Pancreas (tissue), 10 donors: ENCODE data around the gene AFF3. TPM values are rescaled to one million over a fixed set of nuclear protein-coding genes. Genes with fewer than 3 reads are reported as not detected.
"Not testable (repeated sequence)": the region's sequence is repeated elsewhere in the genome, so short reads cannot be mapped to it uniquely, and the experiment has no call there.

ENCODE experiments used
- ATAC-seq, 4 donors: fragments of 200-7000 bp; cut with Tn5 transposase; one replicate each; pipeline versions ENCODE4 v1.8.0 to v1.9.1; 2020; ENCODE audit warnings: mild to moderate bottlenecking in 4 of 4, moderate library complexity in 4 of 4
- DNase-seq, 6 donors: peaks; one replicate each; pipeline ENCODE4 v3.0.0-alpha.2; 2020
- FAIRE-seq: peaks from 2 replicates; lab custom pipeline; 2012; peaks lifted over from hg19 to GRCh38; lab: Jason Lieb, UNC
- H3K27ac ChIP-seq, 4 donors: fragments of 200-600 bp; sonication (generic); 1 replicate in 3 of 4; 2 replicates in 1 of 4; pipeline versions ENCODE4 v1.5.0 to v1.8.0; 2020
- H3K27me3 ChIP-seq, 4 donors: fragments of 200-600 bp; one replicate each; pipeline ENCODE4 v1.8.0; 2021
- H3K36me3 ChIP-seq, 3 donors: fragments of 200-600 bp; sonication (generic) in 1 of 3; one replicate each; pipeline versions ENCODE4 v1.5.0 to v1.8.0; 2020 to 2021
- H3K4me1 ChIP-seq, 3 donors: fragments of 200-600 bp; one replicate each; pipeline ENCODE4 v1.8.0; 2021
- H3K4me3 ChIP-seq, 4 donors: fragments of 200-600 bp; sonication (generic) in 2 of 4; one replicate each; pipeline versions ENCODE4 v1.5.0 to v1.8.0; 2020 to 2021
- H3K9me3 ChIP-seq, 4 donors: fragments of 200-600 bp; one replicate each; pipeline ENCODE4 v1.8.0; 2021
- WGBS, 2 donors: extraction: QIAGEN DNeasy Blood & Tissue Kit; methylation state at CpG; one replicate each; pipeline ENCODE4 v1.1.7; 2013; 5-methylcytosine and 5-hydroxymethylcytosine counted together
- intact Hi-C, 3 donors: fragments of 100-400 bp; cut with DNase I; formaldehyde crosslinking; loops; one replicate each; pipeline versions ENCODE4 v1.11.1 to v1.14.2; 2022
- polyA plus RNA-seq, 2 donors: library from polyadenylated mRNA; stranded (reverse); fragments of 200-250 nt; gene quantifications; one replicate each; pipeline ENCODE4 v1.2.3, GENCODE V29; 2013
- total RNA-seq, 6 donors: library from RNA; stranded (reverse); fragmentation: NEBNext Ultra II Directional in 4 of 6; extraction: Animal tissue kit (Norgen Biotek cat#: 25700) in 4 of 6; gene quantifications; one replicate each; pipeline versions ENCODE4 v1.2.1 to v1.2.4, GENCODE V29; 2021 to 2023
- TF ChIP-seq, protein P1 (sequence below), 4 donors: fragments of 200-600 bp; sonication (generic) in 3 of 4; IDR thresholded peaks; one replicate each; pipeline versions ENCODE4 v1.5.0 to v1.8.0; 2021; ENCODE audit warnings: antibody characterized with exemption in 4 of 4
- donor health status: healthy with polysubstance abuse.
- donor health status: DM: no; HTN: no; CAD: no; lungs with moderate emphysema.
- donor health status: DM: no; HTN: no; CAD: no.
- donor health status: control.
- donor health status: control.
- donor health status: Bipolar disorder and iron deficiency.
- donor health status: DM: yes; HTN: yes; CAD: no.
- donor health status: DM: no; HTN: no; CAD: no.
- donor health status: DM: no; HTN: no; CAD: no.
- donor health status: DM: yes; HTN: yes; CAD: no.

The AFF3 gene
- total and polyA plus RNA-seq, 8 donors = 0.19 to 1.1 (median 0.54) TPM

DNA sequence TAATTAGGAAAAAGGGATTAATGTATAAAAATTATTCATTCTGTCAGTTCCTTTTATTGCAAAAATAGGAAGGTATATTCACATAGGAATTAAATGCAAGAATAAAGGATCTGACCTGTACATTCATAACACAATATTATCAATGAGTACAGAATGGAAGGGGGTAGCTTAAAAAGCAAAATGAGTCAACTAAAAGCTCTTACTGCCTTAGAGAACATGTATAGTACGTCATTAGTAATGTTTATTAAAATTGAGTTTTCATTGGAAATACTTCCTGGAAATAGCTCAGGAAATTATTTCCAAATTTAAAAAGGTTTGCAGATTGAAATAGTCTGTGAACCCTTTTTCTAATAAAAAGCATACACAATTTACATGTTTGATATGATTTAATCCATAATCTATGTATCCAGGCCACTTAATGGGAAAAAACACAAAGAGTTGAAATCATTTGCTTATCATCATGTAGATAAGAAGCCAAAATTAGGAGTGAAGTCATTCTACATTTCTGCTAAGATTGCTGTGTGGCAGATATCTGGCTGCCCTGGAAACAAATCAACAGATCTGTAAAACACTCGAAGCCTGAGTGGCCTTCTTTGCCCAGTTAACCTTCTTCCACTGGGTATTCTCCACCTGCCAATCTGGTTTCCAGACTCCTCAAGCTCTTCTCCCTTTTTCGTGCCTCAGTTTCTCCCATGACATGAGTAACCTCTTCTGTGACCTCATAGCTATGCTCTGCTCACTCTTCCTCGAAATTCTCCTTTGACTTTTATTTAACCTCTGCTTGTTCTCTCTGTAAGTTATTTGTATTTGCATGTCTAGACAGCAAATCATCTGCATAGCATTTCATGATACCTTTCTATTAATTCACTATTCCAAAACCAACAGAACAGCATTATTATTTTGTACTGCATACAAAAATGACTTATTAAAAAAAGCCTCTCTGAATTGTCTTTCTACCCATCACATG, 471.3 kb downstream of the AFF3 start:
- intact Hi-C loops = no loop called here
- no peak for FAIRE-seq

DNA sequence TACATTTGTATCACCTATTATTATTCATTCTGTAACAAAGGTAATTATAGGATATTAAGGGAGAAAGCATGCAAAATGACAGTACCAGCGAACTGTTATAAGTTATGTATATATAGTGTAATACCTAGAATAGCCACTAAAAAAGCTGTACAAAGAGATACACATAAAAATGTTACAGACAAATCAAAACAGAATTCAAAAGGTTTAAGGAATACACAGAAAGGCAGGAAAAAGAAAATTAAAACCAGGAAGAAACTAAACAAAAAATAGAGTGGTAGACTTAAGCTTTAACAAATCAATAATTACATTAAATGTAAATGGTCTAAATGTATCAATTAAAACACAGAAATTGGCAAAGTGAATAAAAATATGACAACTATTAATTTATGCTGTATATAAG, 476.1 kb downstream of the AFF3 start:
- no peaks in the 10 kb centered on the region for H3K36me3 ChIP-seq
- H3K27ac ChIP-seq = no peak overlapping the region
- ATAC-seq (no peak), DNase-seq (no peak), FAIRE-seq (peak; percentile 65)
- peaks cover 0 to 12% (median 6%) of the 10 kb centered on the region in 3 donors for H3K4me1 ChIP-seq
- intact Hi-C loops = no loop called here
- no peaks in the 10 kb centered on the region for H3K27me3 ChIP-seq
- 91 to 100% methylated on average over 1 of the region's 1 CpG for WGBS, 2 donors
- H3K9me3 ChIP-seq = no peaks in the 10 kb centered on the region
- TF ChIP-seq, protein P1, sequence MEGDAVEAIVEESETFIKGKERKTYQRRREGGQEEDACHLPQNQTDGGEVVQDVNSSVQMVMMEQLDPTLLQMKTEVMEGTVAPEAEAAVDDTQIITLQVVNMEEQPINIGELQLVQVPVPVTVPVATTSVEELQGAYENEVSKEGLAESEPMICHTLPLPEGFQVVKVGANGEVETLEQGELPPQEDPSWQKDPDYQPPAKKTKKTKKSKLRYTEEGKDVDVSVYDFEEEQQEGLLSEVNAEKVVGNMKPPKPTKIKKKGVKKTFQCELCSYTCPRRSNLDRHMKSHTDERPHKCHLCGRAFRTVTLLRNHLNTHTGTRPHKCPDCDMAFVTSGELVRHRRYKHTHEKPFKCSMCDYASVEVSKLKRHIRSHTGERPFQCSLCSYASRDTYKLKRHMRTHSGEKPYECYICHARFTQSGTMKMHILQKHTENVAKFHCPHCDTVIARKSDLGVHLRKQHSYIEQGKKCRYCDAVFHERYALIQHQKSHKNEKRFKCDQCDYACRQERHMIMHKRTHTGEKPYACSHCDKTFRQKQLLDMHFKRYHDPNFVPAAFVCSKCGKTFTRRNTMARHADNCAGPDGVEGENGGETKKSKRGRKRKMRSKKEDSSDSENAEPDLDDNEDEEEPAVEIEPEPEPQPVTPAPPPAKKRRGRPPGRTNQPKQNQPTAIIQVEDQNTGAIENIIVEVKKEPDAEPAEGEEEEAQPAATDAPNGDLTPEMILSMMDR (IDR thresholded peaks at IDR 0.05) = peak in 2 of 4 donors; percentile 7 to 20
- H3K4me3 ChIP-seq = no peak overlapping the region

More for the DNA sequence above, 471.3 kb downstream of the AFF3 start:
- DNase-seq (peak in 1 of 6 donors; percentile 8), ATAC-seq (peak; percentile 77 to 82 (median 81))
- Histone ChIP-seq H3K36me3 (no peaks in the 10 kb centered on the region), H3K4me1 (peaks cover 0 to 24% (median 9%) of the 10 kb centered on the region in 3 donors), H3K9me3 (no peaks in the 10 kb centered on the region), H3K27ac (peak overlapping the region in 1 of 4 donors; percentile 33), H3K4me3 (no peak overlapping the region), H3K27me3 (no peaks in the 10 kb centered on the region)
- TF ChIP-seq, protein P1 (IDR thresholded peaks at IDR 0.05) = no peak
- 21 to 40% methylated on average over 4 of the region's 4 CpGs for WGBS, 2 donors

DNA sequence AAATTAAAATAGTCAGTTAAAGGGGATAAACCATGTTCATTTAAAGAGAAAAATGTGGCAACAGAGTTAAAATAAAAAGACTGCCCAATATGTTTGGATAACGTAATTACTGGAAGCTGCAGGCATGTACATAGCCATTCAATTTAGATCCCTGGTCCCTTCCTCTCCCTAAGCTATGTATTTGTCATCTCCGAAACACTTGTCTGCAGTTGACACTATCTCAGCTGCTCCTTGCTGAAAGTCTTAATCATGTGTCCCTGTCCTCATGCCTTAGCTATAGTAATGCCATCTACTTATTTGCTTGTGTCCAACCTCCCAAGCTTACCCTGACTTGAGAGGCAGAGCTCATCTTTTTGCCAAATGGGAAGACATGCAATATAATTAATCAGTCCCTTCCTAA, 478.7 kb downstream of the AFF3 start:
- Histone ChIP-seq H3K4me3 (no peak overlapping the region), H3K36me3 (no peaks in the 10 kb centered on the region), H3K27me3 (no peaks in the 10 kb centered on the region), H3K9me3 (no peaks in the 10 kb centered on the region), H3K4me1 (peaks cover 0 to 8% (median 0%) of the 10 kb centered on the region in 3 donors), H3K27ac (peak overlapping the region in 2 of 4 donors; percentile 26 to 39)
- intact Hi-C loops = no loop called here
- DNase-seq (no peak), ATAC-seq (no peak), FAIRE-seq (no peak)
- TF ChIP-seq, protein P1 (IDR thresholded peaks at IDR 0.05) = no peak
- WGBS, 2 donors = 87 to 89% methylated on average over 2 of the region's 2 CpGs

DNA sequence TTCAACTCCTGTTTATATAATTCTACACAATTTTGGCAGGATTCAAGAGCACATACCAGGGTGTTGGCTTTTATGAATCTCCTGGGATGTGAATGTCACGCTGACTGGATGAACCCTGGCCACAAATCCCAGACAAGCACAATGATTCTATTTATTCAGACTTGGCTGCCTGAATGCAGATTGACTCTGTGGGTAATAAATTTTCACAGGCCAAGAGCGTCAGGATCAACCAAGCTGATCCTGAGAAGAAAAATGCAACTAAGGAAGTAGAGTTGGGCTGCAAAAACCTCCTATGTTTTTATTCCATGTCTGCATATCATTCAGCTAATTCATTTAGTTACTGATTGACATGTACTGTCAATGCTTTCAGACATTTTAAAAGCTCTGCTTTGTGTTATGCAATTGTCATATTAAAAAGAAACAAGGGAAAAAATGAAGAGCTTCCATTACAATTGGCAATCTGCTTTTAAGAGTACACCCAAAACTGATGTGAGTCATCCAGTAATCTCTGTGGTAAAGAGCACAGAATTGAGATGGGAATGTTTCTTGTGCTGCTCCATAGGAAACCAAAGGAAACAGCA, 479.5 kb downstream of the AFF3 start:
- Histone ChIP-seq H3K27ac (peak overlapping the region in 2 of 4 donors; percentile 39 to 44), H3K36me3 (no peaks in the 10 kb centered on the region), H3K27me3 (no peaks in the 10 kb centered on the region), H3K4me3 (no peak overlapping the region), H3K9me3 (no peaks in the 10 kb centered on the region), H3K4me1 (peaks cover 0 to 8% (median 0%) of the 10 kb centered on the region in 3 donors)
- no peak for FAIRE-seq
- ATAC-seq = peak; percentile 63 to 89 (median 80)
- DNase-seq = peak in 2 of 6 donors; percentile 26 to 38
- TF ChIP-seq, protein P1 (IDR thresholded peaks at IDR 0.05) = no peak
- intact Hi-C loops = no loop called here
- 47 to 48% methylated on average over 2 of the region's 2 CpGs for WGBS, 2 donors

DNA sequence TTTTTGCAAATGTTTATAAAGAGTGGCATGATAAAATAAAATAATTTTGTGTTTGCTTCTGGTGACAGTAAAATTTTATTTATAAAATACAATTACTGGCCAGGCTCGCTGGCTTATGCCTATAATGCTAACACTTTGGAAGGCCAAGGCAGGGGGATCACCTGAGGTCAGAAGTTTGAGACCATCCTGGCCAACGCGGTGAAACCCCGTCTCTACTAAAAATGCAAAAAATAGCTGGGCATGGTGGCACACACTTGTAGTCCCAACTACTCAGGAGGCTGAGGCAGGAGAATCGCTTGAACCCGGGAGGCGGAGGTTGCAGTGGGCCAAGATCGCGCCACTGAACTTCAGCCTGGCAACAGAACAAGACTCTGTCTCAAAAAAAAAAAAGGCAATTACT, 480.6 kb downstream of the AFF3 start:
- 93% methylated on average over 9 of the region's 9 CpGs for WGBS, 2 donors
- H3K4me1 ChIP-seq, ATAC-seq, H3K36me3 ChIP-seq, H3K4me3 ChIP-seq, H3K27me3 ChIP-seq, FAIRE-seq, intact Hi-C loops, H3K9me3 ChIP-seq, DNase-seq: not testable (repeated sequence)
- H3K27ac ChIP-seq = peak overlapping the region in 1 of 4 donors; percentile 44
